Activated CD4-positive, CD25-positive, alpha-beta regulatory T cell (primary cell): ENCODE measurements around the gene GNB1.

ENCODE experiments used
- DNase-seq, 4 experiments: peaks; one replicate each; lab custom pipeline; 2025; lab: John Stamatoyannopoulos, UW

Gene GNB1

DNA sequence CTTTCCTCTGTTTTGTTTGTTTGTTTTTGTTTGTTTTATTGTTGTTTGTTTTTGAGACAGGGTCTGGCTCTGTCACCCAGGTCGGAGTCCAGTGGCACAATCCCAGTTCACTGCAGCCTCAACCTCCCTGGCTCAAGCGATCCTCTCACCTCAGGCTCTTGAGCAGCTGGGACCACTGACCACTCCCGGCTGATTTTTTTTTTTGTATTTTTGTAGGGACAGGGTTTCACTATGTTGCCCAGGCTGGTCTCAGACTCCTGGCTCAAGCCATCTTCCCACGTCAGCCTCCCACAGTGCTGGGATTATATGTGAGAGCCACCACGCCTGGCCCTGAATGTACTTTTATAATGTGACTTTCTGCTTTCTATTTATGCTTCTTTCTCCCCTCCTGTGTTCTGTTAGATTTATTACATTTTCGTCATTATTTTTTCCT, 19.2 kb upstream of the GNB1 start:
- no peak for DNase-seq

DNA sequence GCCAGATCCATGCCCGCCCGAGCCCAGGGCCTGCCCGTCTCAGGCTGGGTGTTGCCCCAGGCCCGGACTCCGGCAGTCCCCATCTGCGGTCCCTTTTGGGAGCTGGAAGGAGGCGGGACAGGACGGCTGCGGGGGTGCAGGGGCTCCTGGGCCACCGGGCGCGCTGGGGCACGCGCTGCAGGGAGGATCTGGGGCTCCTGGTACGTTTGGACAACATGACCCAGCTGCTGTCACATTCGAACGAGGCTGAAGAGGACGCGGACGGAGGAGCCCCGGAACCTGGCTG, 17.6 kb upstream of the GNB1 start:
- DNase-seq = no peak

DNA sequence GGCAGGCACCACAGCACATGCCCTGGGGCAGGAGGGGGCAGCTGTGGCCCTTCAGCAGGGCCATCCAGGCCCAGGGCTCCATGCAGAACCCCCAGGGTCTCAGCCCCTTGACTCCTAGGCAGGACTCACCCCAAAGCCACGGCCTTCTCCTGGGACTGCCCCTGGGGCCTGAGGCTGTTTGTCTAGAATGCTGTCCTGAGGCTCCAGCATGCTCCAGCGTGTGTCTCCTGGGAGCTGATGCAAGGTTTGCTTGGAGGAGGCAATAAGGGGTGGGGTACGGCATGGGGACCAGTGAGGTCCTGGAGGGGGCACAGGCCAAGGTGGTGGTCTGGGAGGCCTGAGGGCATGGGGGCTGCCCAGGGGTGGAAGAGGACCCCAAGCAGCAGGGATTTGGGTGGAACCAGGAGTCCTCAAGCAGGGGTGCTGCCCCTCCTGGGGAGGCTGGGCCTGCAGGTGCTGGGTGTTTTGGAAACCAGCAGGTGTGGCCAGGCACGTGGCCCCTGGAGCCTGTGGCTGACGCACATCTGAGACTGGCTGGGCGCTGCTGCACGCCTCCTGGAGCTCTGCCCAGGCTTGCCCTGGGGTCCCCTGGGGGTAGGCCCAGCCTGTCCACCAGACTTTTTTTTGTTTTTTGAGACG, 16.3 kb upstream of the GNB1 start:
- no peak for DNase-seq

GRCh38 chr1:1906185-1907097, 15.6 kb upstream of the GNB1 start:
- DNase-seq = peak; percentile 26 to 40 (median 35)

GRCh38 chr1:1903224-1903623, 12.3 kb upstream of the GNB1 start:
- DNase-seq = no peak

DNA sequence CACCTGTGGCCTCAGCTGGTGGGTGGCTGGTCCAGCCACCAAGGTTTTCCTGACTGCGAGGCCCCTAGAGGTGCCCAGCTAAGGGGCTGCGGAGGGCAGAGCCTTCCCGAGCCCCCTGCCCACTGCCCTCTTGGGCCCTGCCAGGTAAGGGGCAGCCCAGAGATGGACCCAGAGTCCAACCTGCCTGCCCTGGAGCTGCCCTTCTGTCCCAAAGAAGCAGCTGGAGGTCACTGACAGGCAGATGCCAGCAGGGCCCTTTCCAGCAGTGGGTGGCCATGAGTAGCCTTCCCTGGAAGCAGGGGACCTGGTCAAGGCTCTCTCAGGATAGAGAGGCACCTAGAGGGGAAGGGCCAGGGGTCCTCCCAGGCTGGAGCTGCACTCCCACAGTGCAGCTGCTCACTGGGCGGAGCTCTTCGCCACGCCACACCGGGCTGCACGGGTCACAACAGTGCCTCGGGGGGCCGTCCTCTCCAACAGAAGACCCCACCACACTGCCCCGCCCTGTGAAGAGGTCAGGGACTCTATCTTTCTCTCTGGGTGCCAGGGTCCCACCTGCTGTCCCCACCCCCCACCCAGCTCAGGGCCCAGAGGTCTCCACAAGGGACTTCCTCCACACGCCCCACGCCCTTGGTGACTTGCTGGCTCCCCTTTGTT, 10.9 kb upstream of the GNB1 start:
- DNase-seq = no peak

DNA sequence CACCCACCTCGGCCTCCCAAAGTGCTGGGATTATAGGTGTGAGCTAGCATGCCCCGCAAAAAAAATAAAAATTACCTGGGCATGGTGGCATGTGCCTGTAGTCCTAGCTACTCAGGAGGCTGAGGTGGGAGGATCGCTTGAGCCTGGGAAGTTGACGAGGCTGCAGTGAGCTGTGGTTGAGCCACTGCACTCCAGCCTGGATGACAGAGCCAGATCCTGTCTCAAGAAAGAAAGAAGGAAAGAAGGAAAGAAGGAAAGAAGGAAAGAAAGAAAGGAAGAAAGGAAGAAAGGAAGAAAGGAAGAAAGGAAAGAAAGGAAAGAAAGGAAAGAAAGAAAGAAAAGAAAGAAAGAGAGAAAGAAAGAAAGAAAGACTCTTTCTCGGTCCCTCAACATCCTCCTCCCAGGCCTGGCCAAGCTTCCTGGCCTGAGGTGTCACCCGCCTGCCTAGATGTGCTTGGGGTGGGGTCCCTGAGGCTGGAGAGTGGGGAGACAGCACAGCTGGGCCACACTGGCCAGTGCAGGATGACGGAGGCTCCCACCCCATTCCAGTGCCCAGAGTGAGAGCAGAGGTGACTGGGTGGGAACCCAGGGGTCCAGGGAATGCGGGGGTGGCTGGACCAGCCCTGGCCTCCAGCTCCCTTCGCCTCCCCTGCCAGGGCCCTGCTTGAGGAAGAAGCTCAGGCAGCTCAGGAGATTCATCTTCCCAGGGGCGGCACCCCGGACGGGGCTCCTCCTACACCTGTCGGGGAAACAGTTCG, 10.2 kb upstream of the GNB1 start:
- DNase-seq = no peak

DNA sequence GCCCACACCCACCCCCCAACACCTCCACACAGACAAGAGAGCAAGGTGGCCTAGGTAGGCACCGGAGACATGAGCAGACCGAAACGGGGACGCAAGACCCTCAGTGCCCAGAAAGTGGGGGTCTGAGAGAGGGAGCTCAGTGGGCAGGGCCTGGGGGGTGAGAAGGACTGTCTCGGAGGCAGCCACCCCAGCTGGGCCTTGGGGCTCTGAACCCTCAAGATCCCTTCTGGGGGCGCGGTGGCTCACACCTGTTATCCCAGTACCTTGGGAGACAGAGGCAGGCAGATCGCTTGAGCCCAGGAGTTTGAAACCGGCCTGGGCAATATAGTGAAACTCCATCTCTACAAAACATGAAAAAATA, 9.1 kb upstream of the GNB1 start:
- DNase-seq = no peak

DNA sequence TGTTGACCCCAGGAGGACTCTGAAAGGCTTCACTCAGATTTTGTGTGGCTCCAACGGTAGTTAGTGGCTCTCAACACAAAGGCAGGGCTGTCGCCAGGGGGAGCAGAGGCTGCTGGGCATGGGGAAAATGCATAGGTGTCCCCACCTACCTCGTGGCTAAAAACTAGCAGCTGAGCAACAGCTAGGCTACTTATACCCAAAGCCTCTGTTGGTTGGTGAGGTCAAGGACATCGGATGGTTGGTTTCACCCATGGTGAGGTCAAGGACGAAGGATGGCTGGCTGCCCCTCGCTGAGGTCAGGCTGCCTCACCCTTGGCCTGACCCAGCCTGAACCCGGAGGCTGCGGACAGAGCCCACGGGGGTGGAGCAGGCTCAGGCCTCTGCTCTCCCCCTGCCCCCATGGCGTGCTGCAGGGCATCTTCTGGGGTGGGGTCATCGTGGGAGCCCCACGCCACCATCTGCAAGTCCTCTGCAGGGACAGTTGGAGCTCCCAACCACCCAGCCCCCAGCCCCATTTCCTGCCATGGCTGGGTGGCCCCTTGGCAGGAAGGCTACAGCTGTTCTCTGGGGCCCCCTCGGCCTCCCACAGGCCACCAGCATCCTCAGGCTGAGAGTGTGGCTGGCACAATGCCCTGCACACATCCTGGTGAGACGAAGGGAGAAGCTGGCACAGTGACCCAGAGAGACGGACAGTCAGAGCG, 8.5 kb upstream of the GNB1 start:
- DNase-seq = no peak

- no peak for DNase-seq
Measured at GRCh38 chr1:1898246-1898933, 7.5 kb upstream of the GNB1 start.

- no peak for DNase-seq
Measured at GRCh38 chr1:1895456-1896336, 4.8 kb upstream of the GNB1 start.

DNA sequence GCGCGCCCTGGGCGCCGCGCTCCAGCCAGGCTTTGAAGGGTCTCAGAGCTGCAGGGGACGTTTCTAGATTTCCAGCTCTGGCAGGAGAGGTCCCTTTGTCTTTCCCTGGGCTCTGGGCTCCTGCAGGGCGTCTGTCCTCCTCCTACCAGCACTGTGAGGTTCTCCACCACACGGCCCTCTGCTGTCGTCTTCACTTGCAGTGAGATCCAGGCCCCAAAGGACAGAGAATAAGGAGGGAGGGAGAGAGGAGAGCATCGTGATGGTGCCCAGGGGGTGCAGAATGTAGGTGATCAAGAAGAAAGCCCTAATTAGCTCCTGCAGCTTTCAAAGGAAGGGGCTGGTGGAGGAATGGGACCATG, 4.2 kb upstream of the GNB1 start:
- no peak for DNase-seq

DNA sequence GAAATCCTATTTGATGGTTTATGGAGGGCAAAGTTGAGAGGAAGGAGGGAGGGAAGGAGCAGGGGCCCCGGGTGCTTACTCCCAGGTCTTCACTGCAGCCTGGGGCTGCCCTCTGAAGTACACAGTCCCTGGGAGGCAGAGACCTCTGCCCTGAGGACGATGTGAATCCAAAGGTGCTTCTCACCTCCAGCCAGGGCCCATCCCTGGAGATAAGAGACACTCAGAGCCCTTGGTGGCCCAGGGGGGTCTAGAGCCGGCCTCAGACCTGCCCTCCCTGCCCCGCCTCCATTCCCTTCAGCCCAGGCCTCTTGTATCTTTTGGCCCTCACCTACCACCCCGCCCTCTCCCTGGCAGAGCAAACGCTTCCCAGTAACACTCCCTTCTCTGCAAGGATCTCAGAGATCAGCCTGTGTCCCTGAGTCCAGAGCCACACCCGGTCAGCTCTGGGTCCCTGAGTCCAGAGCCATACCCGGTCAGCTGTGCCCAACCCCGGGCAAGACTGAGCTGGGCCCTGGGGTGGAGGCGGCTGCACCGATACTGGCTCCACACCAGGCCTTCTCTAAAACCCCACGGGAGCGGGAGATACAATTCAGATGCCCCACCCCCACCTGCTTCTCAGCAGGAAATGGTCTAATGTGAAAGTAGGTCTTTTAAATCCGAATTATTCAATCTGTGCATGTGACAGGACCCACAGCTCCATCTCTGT, 3.6 kb upstream of the GNB1 start:
- DNase-seq = no peak

- DNase-seq = no peak
Measured at GRCh38 chr1:1893997-1894353, 3.1 kb upstream of the GNB1 start.

GRCh38 chr1:1893291-1893985, 2.6 kb upstream of the GNB1 start:
- DNase-seq = no peak

DNA sequence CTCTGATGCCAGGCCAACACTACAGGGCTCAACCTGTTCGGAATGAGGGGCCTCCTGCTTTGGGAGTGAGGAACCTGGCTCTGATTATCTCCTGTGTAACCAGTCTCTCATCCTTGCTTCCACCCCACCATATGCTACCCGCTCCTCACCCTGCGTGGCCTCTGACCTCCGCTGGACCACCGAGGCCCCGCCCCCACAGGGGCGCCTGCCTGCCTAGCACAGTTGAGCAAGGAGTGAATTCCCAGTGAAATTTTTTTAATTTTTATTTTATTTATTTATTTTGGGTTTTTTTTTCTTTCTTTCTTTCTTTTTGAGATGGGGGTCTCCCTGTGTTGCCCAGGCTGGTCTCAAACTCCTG, 1.9 kb upstream of the GNB1 start:
- DNase-seq = no peak

- no peak for DNase-seq
Measured at GRCh38 chr1:1892079-1892762, 1.3 kb upstream of the GNB1 start.

- DNase-seq = peak; percentile 63 to 80 (median 70)
Measured at GRCh38 chr1:1891349-1892078, 627 bp upstream of the GNB1 start.
